ENCODE measurements around the gene SHOX. TPM values are rescaled to one million over a fixed set of nuclear protein-coding genes. Genes with fewer than 3 reads are reported as not detected.
A peak's percentile ranks its signal among the peaks of the same experiment; 100 is the strongest.
"Not testable (repeated sequence)": the region's sequence is repeated elsewhere in the genome, so short reads cannot be mapped to it uniquely, and the experiment has no call there.

The SHOX gene
- total RNA-seq, 1 experiment from 2014 or later = not detected

DNA sequence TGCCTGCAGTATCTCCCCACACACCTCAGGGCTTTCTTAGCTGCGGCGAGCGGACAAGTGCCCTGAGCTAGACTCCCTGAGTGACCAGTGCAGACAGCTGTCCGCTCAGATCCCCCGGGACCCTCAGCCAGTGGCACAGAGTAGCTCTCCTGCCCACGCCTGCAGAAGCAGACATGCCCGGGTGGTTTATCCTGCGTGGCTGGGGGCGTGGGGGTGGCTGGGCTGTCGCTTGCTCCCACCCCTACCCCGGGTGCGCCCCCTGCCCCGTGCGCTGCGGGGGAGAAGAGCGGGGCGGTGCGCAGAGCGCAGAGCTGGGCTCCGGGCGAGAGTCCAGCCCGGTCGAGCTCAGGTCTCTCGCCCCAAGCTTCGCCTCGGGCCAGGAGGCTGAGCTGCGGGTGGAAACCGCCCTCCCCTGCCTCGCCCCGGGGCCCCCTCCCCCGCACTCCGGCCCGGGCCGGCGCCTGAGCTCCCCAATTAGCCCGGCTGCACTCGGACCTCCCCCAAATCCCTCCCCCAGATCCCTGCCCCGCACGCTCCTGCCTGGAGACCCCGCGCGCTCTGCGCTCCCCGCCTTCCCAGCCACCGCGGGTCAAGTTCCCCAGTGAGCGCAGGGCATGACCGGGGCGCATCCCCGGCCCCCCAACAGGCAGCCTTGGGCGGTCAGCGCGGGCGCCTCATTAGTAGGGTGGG, 11.7 kb upstream of the SHOX start:
- DNase-seq = no peak

DNA sequence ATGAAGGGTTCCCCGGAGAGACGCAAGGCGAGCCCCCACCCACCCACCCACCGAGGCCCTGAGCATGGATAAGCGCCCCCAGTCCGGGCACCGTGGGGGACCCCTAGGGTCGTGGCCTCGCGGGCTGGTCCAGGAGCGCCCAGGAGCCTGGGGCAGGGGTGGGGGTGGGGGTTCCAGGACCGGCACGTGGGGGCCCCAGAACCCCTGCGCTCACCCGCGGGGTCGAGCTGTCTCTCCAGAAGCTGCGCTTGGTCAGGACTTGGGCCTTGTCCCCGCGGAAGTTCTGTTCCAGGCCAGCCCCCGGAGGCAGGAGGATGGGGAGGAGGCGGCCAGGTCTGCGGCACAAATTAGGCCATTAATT, 11.2 kb upstream of the SHOX start:
- H3K9me3 ChIP-seq = no peaks in the 10 kb centered on the region
- H3K36me3 ChIP-seq = no peaks in the 10 kb centered on the region
- DNase-seq = no peak
- H3K4me3 ChIP-seq = no peak overlapping the region
- H3K27me3 ChIP-seq = peaks cover 5% of the 10 kb centered on the region; the same call in 1 of the 2 replicates

More for the DNA sequence above, 11.7 kb upstream of the SHOX start:
- H3K36me3 ChIP-seq = no peaks in the 10 kb centered on the region
- no peaks in the 10 kb centered on the region for H3K9me3 ChIP-seq
- no peak overlapping the region for H3K4me3 ChIP-seq
- peaks cover 5% of the 10 kb centered on the region; the same call in 1 of the 2 replicates for H3K27me3 ChIP-seq

DNA sequence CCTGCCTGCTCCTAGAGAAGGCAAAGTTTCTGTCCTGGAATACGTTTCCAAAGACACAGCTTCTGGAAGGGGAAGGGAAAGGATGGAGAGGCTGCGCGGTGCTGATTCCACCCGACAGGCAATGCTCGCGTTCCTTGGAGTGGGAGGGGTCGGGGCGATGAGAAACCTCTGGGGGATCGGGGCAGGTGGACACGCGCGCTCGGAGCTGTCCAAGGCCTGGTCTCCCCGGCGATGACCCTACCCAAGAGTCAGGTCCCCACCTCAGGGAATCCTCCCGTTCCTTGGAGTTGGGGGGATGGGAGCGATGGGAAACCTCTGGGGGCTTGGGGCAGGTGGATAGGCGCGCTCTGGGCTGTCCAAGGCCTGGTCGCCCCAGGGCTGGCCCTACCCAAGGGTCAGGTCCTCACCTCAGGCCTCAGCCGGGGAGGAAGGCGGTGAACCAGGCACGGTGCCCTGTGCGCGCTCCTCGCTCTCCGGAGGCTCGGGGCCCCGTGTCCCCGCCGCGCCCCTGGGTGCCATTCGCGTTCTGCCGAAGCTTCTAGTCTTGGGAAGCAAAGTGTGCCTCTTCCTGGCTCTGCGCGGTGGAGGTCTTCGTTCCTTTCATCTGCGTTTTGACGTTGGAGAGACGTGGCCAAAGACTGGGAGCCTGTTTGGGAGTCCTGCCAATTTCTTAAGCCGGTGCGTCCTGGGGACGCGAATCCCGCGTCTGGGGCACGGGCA, 10.6 kb upstream of the SHOX start:
- Histone ChIP-seq H3K9me3 (no peaks in the 10 kb centered on the region), H3K27me3 (peaks cover 5% of the 10 kb centered on the region; the same call in 1 of the 2 replicates), H3K4me3 (no peak overlapping the region), H3K36me3 (no peaks in the 10 kb centered on the region)
- DNase-seq = no peak

DNA sequence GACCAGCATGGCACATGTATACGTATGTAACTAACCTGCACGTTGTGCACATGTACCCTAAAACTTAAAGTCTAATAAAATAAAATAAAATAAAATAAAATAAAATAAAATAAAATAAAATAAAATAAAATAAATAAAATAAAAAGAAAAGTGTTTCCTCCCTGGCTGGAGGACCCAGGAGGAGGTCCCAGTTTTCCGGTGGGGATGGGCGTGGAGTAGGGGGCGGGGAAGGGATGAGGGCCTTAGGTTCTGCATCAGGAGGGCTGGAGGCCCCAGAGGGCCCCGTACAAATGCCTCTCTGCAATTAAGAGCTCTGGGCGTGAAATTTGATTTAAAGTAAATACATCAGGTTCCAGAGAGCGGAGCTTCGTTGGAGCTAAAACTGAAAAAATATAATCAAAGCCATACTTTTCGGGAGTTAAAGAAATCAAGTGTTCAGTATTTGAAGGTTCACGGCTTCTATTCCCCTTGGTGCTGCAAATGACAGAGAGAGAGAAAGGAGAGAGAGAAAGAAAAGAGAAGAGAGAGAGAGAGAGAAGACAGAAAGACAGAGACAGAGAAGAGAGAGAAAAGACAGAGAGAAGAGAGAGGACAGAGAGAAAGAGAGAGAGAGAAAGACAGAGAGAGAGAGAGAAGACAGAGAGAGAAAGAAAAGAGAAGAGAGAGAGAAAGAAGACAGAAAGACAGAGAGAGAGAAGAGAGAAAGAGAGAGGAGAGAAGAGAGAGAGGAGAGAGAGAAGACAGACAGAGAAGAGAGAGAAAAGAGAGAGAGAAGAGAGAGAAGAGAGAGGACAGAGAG, 8.7 kb upstream of the SHOX start:
- Histone ChIP-seq H3K36me3 (no peaks in the 10 kb centered on the region), H3K9me3 (no peaks in the 10 kb centered on the region), H3K4me3 (no peak overlapping the region), H3K27me3 (peaks cover 9% of the 10 kb centered on the region; the same call in 1 of the 2 replicates)
- DNase-seq = no peak

DNA sequence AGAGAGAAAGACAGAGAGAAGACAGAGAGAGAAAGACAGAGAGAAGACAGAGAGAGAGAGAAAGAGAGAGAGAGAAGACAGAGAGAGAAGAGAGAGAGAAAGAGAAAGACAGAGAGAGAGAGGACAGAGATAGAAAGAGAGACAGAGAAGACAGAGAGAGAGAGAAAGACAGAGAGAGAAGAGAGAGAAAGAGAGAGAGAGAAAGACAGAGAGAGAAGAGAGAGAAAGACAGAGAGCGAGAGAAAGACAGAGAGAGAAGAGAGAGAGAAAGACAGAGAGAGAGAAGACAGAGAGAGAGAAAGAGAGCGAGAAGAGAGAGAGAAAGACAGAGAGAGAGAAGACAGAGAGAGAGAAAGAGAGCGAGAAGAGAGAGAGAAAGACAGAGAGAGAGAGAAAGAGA, 7.8 kb upstream of the SHOX start:
- H3K27me3 ChIP-seq, H3K36me3 ChIP-seq, DNase-seq, H3K4me3 ChIP-seq, H3K9me3 ChIP-seq: not testable (repeated sequence)

DNA sequence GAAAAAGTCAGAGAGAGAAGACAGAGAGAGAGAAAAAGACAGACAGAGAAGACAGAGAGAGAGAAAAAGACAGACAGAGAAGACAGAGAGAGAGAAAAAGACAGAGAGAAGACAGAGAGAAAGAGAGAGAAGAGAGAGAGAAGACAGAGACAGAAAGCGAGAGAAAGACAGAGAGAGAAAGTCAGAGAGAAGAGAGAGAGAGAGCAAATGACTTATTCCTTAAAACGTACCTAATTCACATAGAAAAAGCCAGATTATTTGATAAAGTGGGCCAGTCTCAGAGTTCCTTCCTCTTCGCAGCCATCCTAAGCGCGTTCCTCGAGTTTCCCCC, 7.4 kb upstream of the SHOX start:
- Histone ChIP-seq H3K27me3 (peaks cover 9% of the 10 kb centered on the region; the same call in 1 of the 2 replicates), H3K36me3 (no peaks in the 10 kb centered on the region), H3K4me3 (no peak overlapping the region; the same call in 1 of the 2 replicates), H3K9me3 (no peaks in the 10 kb centered on the region)
- no peak for DNase-seq

DNA sequence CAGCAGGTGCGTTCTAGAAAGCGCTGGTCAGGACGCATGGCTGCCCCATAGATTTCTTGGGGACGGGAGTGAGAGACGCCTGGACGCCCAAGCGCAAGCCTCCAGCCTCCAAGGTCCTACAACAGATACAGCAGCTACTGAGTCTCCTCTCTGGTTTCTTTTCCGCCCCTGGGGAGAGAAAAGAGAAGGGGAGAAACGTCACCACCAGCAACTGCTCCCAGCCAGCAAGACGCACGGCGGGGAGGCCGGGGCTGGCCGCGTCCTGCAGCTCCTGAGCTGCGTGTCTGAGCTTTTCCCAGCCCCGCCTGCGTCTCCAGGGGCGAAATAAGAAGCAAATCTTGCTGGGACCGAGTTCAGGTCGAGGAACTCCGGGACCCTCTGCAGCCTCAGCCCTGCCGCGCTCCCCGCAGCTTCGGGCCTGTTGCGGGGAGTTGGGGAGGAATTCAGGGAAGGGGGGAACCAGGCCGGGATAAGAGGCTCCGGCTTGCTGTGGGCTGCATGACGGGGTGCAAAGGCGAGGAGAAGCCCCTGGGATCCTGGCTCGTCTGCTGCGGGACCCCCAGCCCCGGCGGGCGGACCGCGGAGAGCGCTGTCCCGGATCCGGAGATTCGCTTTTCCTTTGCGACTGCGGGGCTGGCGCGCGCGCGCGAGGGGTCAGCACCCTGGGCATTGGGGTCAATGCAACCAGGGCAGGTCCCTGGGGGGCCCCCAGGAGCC, 6.8 kb upstream of the SHOX start:
- H3K4me3 ChIP-seq = peak overlapping the region; percentile 31
- peak; percentile 43 for DNase-seq
- no peaks in the 10 kb centered on the region for H3K36me3 ChIP-seq
- peaks cover 9% of the 10 kb centered on the region; the same call in 1 of the 2 replicates for H3K27me3 ChIP-seq
- H3K9me3 ChIP-seq = no peaks in the 10 kb centered on the region

DNA sequence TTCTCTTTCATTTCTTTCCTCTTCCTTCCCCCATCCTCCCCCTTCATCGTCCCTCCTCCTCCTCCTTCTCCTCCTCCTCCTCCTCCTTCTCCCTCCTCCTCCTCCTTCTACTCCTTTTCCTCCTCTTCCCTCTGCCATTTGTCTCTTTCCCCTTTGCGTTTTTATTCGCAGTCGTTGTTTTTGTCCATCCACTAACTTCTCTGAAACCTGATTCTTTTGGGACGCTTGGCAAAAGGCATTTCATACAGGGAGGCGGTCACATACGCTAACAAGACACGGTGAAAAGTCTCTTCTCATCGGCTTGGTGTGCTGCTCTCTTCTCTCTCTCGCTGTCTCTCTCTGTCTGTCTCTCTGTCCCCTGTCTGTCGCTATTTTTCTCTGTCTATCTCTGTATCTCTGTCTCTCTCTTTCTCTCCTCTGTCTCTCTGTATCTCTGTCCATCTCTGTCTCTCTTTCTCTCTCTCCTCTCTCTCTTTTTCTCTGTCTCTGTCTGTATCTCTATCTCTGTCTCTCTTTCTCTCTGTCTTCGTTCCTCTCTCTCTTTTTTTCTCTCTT, 5.4 kb upstream of the SHOX start:
- Histone ChIP-seq H3K27me3 (peaks cover 20% of the 10 kb centered on the region), H3K4me3 (no peak overlapping the region), H3K36me3 (no peaks in the 10 kb centered on the region), H3K9me3 (0 out of 2 replicates have a peak, but pooled peaks cover 4% of the 10 kb centered on the region)
- DNase-seq = no peak

DNA sequence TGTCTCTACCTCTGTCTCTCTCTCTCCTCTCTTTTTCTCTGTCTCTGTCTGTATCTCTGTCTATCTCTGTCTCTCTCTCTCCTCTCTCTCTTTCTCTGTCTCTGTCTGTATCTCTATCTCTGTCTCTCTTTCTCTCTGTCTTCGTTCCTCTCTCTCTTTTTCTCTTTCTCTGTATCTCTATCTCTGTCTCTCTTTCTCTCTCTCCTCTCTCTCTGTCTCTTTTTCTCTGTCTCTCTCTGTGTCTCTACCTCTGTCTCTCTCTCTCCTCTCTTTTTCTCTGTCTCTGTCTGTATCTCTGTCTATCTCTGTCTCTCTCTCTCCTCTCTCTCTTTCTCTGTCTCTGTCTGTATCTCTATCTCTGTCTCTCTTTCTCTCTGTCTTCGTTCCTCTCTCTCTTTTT, 4.5 kb upstream of the SHOX start:
- H3K4me3 ChIP-seq, H3K9me3 ChIP-seq, H3K36me3 ChIP-seq, DNase-seq: not testable (repeated sequence)
- peaks cover 28% of the 10 kb centered on the region for H3K27me3 ChIP-seq

DNA sequence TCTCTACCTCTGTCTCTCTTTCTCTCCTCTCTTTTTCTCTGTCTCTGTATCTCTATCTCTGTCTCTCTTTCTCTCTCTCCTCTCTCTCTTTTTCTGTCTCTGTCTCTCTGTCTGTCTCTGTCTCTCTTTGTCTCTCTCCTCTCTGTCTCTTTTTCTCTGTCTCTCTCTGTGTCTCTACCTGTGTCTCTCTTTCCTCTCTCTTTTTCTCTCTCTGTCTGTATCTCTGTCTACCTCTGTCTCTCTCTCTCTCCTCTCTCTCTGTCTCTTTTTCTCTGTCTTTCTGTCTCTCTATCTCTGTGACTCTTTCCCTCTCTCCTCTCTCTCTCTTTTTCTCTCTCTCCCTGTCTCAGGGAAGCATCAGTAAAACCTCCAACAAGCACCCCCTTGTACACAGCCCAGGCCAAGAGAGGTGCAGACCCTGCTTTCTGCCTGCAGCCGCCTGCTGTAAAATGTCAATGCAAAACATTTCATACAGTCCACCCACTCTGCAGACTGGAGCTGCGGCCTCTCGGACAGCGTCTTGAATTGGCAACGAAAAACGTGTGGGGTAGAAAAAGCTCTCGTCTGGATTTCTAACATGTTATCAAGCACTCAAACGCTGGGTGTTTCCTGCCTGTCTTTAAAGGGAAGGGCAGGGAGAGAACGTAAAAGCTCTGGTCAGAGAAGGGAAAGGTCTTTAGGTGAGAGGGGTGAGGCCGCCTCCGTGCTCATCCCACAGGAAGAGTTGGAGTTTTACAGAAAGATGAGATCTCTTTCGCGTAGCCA, 3.7 kb upstream of the SHOX start:
- Histone ChIP-seq H3K4me3 (no peak overlapping the region), H3K9me3 (0 out of 2 replicates have a peak, but pooled peaks cover 4% of the 10 kb centered on the region), H3K27me3 (peaks cover 32% of the 10 kb centered on the region), H3K36me3 (no peaks in the 10 kb centered on the region)
- DNase-seq = no peak

DNA sequence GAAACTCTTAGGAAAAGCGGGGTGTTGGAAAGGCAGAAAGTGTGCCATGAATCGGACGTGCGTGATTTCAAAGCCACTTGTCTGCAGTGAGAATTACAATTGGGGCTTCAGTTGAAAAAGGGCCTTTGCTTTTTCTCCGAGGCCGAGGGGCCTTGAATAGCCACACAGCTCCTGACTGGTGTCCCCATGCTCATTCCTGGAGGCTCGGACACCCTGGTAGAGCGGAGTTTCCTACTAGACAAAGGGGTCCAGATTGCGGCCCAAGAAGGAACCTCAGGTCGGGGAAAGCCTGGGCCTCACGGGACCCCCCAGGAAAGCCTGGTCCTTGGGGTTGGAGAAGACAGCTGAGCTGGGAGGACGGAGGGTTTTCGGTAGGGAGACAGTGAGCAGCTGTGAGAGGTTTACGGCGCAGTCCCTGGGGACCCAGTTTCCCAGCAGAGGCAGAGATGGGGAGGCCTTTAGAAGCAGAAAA, 3.0 kb upstream of the SHOX start:
- no peak overlapping the region for H3K4me3 ChIP-seq
- DNase-seq = no peak

DNA sequence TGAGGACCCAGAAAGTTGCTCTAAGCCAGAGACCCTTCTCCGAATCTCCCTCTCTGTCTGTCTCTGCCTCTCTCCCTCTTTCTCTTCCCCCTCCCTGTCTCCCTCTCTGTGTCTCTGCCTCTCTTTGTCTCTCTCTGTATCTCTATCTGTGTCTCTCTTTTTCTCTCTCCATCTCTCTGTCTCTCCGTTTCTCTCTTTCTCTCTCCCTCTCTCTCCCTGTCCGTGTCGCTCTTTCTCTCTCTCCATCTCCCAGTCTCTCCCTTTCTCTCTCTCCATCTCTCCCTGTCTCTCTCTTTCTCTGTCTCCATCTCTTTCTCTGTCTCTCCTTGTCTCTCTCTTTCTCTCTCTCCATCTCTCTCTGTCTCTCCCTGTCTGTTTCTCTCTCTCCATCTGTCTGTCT, 2.6 kb upstream of the SHOX start:
- no peak overlapping the region for H3K4me3 ChIP-seq
- H3K9me3 ChIP-seq = 0 out of 2 replicates have a peak, but pooled peaks cover 4% of the 10 kb centered on the region
- no peaks in the 10 kb centered on the region for H3K36me3 ChIP-seq
- peaks cover 35% of the 10 kb centered on the region for H3K27me3 ChIP-seq
- DNase-seq = no peak

More for the DNA sequence above, 3.0 kb upstream of the SHOX start:
- 0 out of 2 replicates have a peak, but pooled peaks cover 4% of the 10 kb centered on the region for H3K9me3 ChIP-seq
- H3K27me3 ChIP-seq = peaks cover 35% of the 10 kb centered on the region
- no peaks in the 10 kb centered on the region for H3K36me3 ChIP-seq

DNA sequence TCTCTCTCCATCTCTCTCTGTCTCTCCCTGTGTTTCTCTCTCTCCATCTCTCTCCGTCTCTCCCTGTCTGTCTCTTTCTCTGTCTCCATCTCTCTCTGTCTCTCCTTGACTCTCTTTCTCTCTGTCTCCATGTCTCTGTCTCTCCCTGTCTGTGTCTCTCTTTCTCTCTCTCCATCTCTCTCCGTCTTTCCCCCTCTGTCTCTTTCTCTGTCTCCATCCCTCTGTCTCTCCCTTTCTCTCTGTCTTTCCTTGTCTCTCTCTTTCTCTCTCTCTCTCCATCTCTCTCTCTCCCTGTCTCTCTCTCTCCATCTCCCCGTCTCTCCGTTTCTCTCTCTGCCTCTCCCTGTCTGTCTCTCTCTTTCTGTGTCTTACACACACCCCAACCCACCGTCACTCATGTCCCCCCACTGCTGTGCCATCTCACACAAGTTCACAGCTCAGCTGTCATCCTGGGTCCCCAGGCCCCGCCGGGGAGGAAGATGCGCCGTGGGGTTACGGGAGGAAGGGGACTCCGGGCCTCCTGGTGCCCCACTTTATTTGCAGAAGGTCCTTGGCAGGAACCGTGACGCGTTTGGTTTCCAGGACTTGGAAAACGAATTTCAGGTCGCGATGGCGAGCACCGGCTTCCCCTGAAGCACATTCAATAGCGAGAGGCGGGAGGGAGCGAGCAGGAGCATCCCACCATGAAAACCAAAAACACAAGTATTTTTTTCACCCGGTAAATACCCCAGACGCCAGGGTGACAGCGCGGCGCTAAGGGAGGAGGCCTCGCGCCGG, 1.2 kb upstream of the SHOX start:
- Histone ChIP-seq H3K36me3 (no peaks in the 10 kb centered on the region), H3K27me3 (peaks cover 30% of the 10 kb centered on the region), H3K9me3 (0 out of 2 replicates have a peak, but pooled peaks cover 4% of the 10 kb centered on the region), H3K4me3 (no peak overlapping the region)
- no peak for DNase-seq

DNA sequence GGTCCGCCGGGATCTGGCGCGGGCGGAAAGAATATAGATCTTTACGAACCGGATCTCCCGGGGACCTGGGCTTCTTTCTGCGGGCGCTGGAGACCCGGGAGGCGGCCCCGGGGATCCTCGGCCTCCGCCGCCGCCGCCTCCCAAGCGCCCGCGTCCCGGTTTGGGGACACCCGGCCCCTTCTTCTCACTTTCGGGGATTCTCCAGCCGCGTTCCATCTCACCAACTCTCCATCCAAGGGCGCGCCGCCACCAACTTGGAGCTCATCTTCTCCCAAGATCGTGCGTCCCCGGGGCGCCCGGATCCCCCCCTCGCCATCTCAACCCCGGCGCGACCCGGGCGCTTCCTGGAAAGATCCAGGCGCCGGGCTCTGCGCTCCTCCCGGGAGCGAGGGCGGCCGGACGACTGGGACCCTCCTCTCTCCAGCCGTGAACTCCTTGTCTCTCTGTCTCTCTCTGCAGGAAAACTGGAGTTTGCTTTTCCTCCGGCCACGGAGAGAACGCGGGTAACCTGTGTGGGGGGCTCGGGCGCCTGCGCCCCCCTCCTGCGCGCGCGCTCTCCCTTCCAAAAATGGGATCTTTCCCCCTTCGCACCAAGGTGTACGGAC, 482 bp upstream of the SHOX start:
- Histone ChIP-seq H3K27me3 (peaks cover 29% of the 10 kb centered on the region), H3K4me3 (no peak overlapping the region), H3K9me3 (0 out of 2 replicates have a peak, but pooled peaks cover 4% of the 10 kb centered on the region), H3K36me3 (no peaks in the 10 kb centered on the region)
- DNase-seq = no peak

Data from MG63 (cell line).